CD4-positive, CD25-positive, alpha-beta regulatory T cell (primary cell): ENCODE measurements around the gene INSIG2. TPM values are rescaled to one million over a fixed set of nuclear protein-coding genes. Genes with fewer than 3 reads are reported as not detected.

ENCODE experiments used
- ATAC-seq, 2 donors: fragments of 150-1000 bp; cut with Tn5 transposase; one replicate each; pipeline ENCODE4 v1.10.0; 2021; ENCODE audit warnings: low read depth in 2 of 2, moderate number of reproducible peaks in 2 of 2, moderate library complexity in 1 of 2
- DNase-seq, 3 donors: peaks; one replicate each; pipeline versions ENCODE4 v3.0.0 to v3.0.0-alpha.2; 2012 to 2022; ENCODE audit warnings: mixed read lengths in 1 of 3
- H3K27ac ChIP-seq: one replicate; pipeline ENCODE4 v1.7.0; 2013; ENCODE audit warnings: mild to moderate bottlenecking, low read length; ENCODE audit not compliant: insufficient read depth, poor library complexity, severe bottlenecking
- H3K27me3 ChIP-seq: one replicate; pipeline ENCODE4 v1.7.0; 2013; ENCODE audit warnings: low read length; ENCODE audit not compliant: control insufficient read depth, insufficient read depth
- H3K36me3 ChIP-seq: one replicate; pipeline ENCODE4 v1.7.0; 2013; ENCODE audit warnings: mild to moderate bottlenecking, low read length, moderate library complexity; ENCODE audit not compliant: control insufficient read depth, insufficient read depth
- H3K4me1 ChIP-seq: 2 replicates; pipeline ENCODE4 v1.7.0; 2013; ENCODE audit warnings: mild to moderate bottlenecking, low read length; ENCODE audit not compliant: insufficient read depth, control insufficient read depth, poor library complexity, severe bottlenecking
- H3K4me3 ChIP-seq: one replicate; pipeline ENCODE4 v1.7.0; 2013; ENCODE audit warnings: low read depth, mild to moderate bottlenecking, low read length, moderate library complexity
- H3K9me3 ChIP-seq, 2 experiments: 1 replicate in 1 of 2; 2 replicates in 1 of 2; pipeline ENCODE4 v1.7.0; 2013; ENCODE audit warnings: low read length in 2 of 2, mild to moderate bottlenecking in 1 of 2, moderate library complexity in 1 of 2; ENCODE audit not compliant: control insufficient read depth in 2 of 2
- H3K27ac Mint-ChIP-seq, 3 donors: one replicate each; pipeline ENCODE4 v1.8.0; 2020 to 2022; ENCODE audit warnings: mild to moderate bottlenecking in 3 of 3, mixed read lengths in 3 of 3, moderate library complexity in 2 of 3
- H3K27me3 Mint-ChIP-seq: one replicate; pipeline ENCODE4 v1.8.0; 2022; ENCODE audit warnings: mild to moderate bottlenecking, mixed read lengths
- H3K36me3 Mint-ChIP-seq: one replicate; pipeline ENCODE4 v1.8.0; 2020; ENCODE audit warnings: mixed read lengths
- H3K4me1 Mint-ChIP-seq, 4 donors: one replicate each; pipeline ENCODE4 v1.8.0; 2020 to 2022; ENCODE audit warnings: mixed read lengths in 4 of 4, mild to moderate bottlenecking in 1 of 4
- H3K4me3 Mint-ChIP-seq, 4 donors: one replicate each; pipeline ENCODE4 v1.8.0; 2020 to 2022; ENCODE audit warnings: mild to moderate bottlenecking in 4 of 4, mixed read lengths in 4 of 4, moderate library complexity in 3 of 4
- H3K9me3 Mint-ChIP-seq, 7 donors: one replicate each; pipeline ENCODE4 v1.8.0; 2020 to 2022; ENCODE audit warnings: mixed read lengths in 7 of 7, mild to moderate bottlenecking in 3 of 7, moderate library complexity in 2 of 7
- polyA plus RNA-seq, 4 donors: library from polyadenylated mRNA; unstranded; fragments of 300-500 nt; fragmentation: Illumina TruSeq; gene quantifications; one replicate each; pipeline ENCODE4 v1.2.3, GENCODE V29; 2021
- total RNA-seq: library from RNA; stranded (reverse); gene quantifications from one replicate; pipeline ENCODE4 v1.2.3, GENCODE V29; 2022

Gene INSIG2
- total and polyA plus RNA-seq, 5 donors from 2014 or later = 11.3 to 29.2 (median 28.7) TPM

- H3K4me1 ChIP-seq = no peaks in the 10 kb centered on the region
- Mint-ChIP-seq H3K9me3 (peaks cover 0 to 2% (median 0%) of the 10 kb centered on the region in 7 donors), H3K27ac (no peak overlapping the region), H3K27me3 (no peaks in the 10 kb centered on the region), H3K4me1 (peaks cover 0 to 11% (median 4%) of the 10 kb centered on the region in 4 donors), H3K4me3 (no peak overlapping the region), H3K36me3 (peaks cover 52% of the 10 kb centered on the region)
- no peak overlapping the region for H3K4me3 ChIP-seq
- no peak overlapping the region for H3K27ac ChIP-seq
- ATAC-seq = no peak
- DNase-seq = no peak
- no peaks in the 10 kb centered on the region for H3K9me3 ChIP-seq
- peaks cover 38% of the 10 kb centered on the region for H3K36me3 ChIP-seq
- no peaks in the 10 kb centered on the region for H3K27me3 ChIP-seq
These were observed 18.7 kb downstream of the INSIG2 start for GRCh38 chr2:118106926-118107325.

- Histone ChIP-seq H3K27me3 (no peaks in the 10 kb centered on the region), H3K36me3 (peaks cover 25% of the 10 kb centered on the region), H3K4me3 (no peak overlapping the region), H3K4me1 (no peaks in the 10 kb centered on the region), H3K27ac (no peak overlapping the region), H3K9me3 (no peaks in the 10 kb centered on the region)
- no peaks in the 10 kb centered on the region for H3K27me3 Mint-ChIP-seq
- no peak overlapping the region for H3K27ac Mint-ChIP-seq
- peaks cover 0 to 5% (median 2%) of the 10 kb centered on the region in 4 donors for H3K4me1 Mint-ChIP-seq
- no peaks in the 10 kb centered on the region for H3K9me3 Mint-ChIP-seq
- no peak overlapping the region for H3K4me3 Mint-ChIP-seq
- DNase-seq (no peak), ATAC-seq (no peak)
- H3K36me3 Mint-ChIP-seq = peaks cover 47% of the 10 kb centered on the region
These were observed 22.0 kb downstream of the INSIG2 start for GRCh38 chr2:118110310-118110709.

GRCh38 chr2:118110991-118111390, 22.7 kb downstream of the INSIG2 start:
- no peaks in the 10 kb centered on the region for H3K27me3 ChIP-seq
- no peak overlapping the region for H3K4me3 ChIP-seq
- ATAC-seq (no peak), DNase-seq (no peak)
- H3K9me3 ChIP-seq = no peaks in the 10 kb centered on the region
- H3K4me1 ChIP-seq = no peaks in the 10 kb centered on the region
- Mint-ChIP-seq H3K4me1 (peaks cover 0 to 5% (median 2%) of the 10 kb centered on the region in 4 donors), H3K27ac (no peak overlapping the region), H3K4me3 (no peak overlapping the region), H3K36me3 (peaks cover 40% of the 10 kb centered on the region), H3K27me3 (no peaks in the 10 kb centered on the region), H3K9me3 (no peaks in the 10 kb centered on the region)
- H3K36me3 ChIP-seq = peaks cover 22% of the 10 kb centered on the region
- H3K27ac ChIP-seq = no peak overlapping the region

- Histone ChIP-seq H3K4me1 (no peaks in the 10 kb centered on the region), H3K4me3 (no peak overlapping the region), H3K36me3 (peaks cover 8% of the 10 kb centered on the region), H3K27me3 (no peaks in the 10 kb centered on the region), H3K9me3 (no peaks in the 10 kb centered on the region), H3K27ac (no peak overlapping the region)
- Mint-ChIP-seq H3K27me3 (no peaks in the 10 kb centered on the region), H3K4me1 (peaks cover 0 to 9% (median 2%) of the 10 kb centered on the region in 4 donors), H3K9me3 (no peaks in the 10 kb centered on the region), H3K27ac (no peak overlapping the region), H3K36me3 (peaks cover 36% of the 10 kb centered on the region), H3K4me3 (no peak overlapping the region)
- DNase-seq = no peak
- ATAC-seq = no peak
These were observed 24.6 kb downstream of the INSIG2 start for GRCh38 chr2:118112771-118113334.

- no peak overlapping the region for H3K27ac ChIP-seq
- no peak overlapping the region for H3K27ac Mint-ChIP-seq
- H3K4me3 ChIP-seq = no peak overlapping the region
- no peaks in the 10 kb centered on the region for H3K36me3 ChIP-seq
- no peaks in the 10 kb centered on the region for H3K9me3 Mint-ChIP-seq
- H3K4me1 Mint-ChIP-seq = peaks cover 0 to 5% (median 3%) of the 10 kb centered on the region in 4 donors
- no peaks in the 10 kb centered on the region for H3K9me3 ChIP-seq
- no peak overlapping the region for H3K4me3 Mint-ChIP-seq
- H3K36me3 Mint-ChIP-seq = peaks cover 26% of the 10 kb centered on the region
- no peaks in the 10 kb centered on the region for H3K4me1 ChIP-seq
- no peaks in the 10 kb centered on the region for H3K27me3 Mint-ChIP-seq
- no peak for ATAC-seq
- no peak for DNase-seq
- no peaks in the 10 kb centered on the region for H3K27me3 ChIP-seq
These were observed 26.6 kb downstream of the INSIG2 start for GRCh38 chr2:118114863-118115262.

- H3K27me3 ChIP-seq = no peaks in the 10 kb centered on the region
- H3K4me3 ChIP-seq = no peak overlapping the region
- no peaks in the 10 kb centered on the region for H3K4me1 ChIP-seq
- DNase-seq (no peak), ATAC-seq (no peak)
- H3K36me3 Mint-ChIP-seq = peaks cover 22% of the 10 kb centered on the region
- H3K36me3 ChIP-seq = no peaks in the 10 kb centered on the region
- no peaks in the 10 kb centered on the region for H3K9me3 Mint-ChIP-seq
- peaks cover 0 to 4% (median 3%) of the 10 kb centered on the region in 4 donors for H3K4me1 Mint-ChIP-seq
- H3K4me3 Mint-ChIP-seq = no peak overlapping the region
- no peaks in the 10 kb centered on the region for H3K9me3 ChIP-seq
- H3K27ac ChIP-seq = no peak overlapping the region
- no peak overlapping the region for H3K27ac Mint-ChIP-seq
- no peaks in the 10 kb centered on the region for H3K27me3 Mint-ChIP-seq
These were observed 27.5 kb downstream of the INSIG2 start for GRCh38 chr2:118115761-118116160.

GRCh38 chr2:118118479-118118878, 30.2 kb downstream of the INSIG2 start:
- Histone ChIP-seq H3K27me3 (no peaks in the 10 kb centered on the region), H3K9me3 (no peaks in the 10 kb centered on the region), H3K4me3 (no peak overlapping the region), H3K4me1 (no peaks in the 10 kb centered on the region), H3K27ac (no peak overlapping the region), H3K36me3 (no peaks in the 10 kb centered on the region)
- Mint-ChIP-seq H3K27ac (no peak overlapping the region), H3K36me3 (peaks cover 4% of the 10 kb centered on the region), H3K27me3 (no peaks in the 10 kb centered on the region), H3K4me3 (no peak overlapping the region), H3K4me1 (peaks cover 0 to 6% (median 2%) of the 10 kb centered on the region in 4 donors), H3K9me3 (peaks cover 0 to 1% (median 0%) of the 10 kb centered on the region in 7 donors)
- DNase-seq (no peak), ATAC-seq (no peak)

- Mint-ChIP-seq H3K9me3 (peaks cover 0 to 1% (median 0%) of the 10 kb centered on the region in 7 donors), H3K27me3 (no peaks in the 10 kb centered on the region), H3K4me3 (no peak overlapping the region), H3K36me3 (peaks cover 4% of the 10 kb centered on the region), H3K27ac (no peak overlapping the region), H3K4me1 (peaks cover 0 to 6% (median 2%) of the 10 kb centered on the region in 4 donors)
- Histone ChIP-seq H3K36me3 (no peaks in the 10 kb centered on the region), H3K9me3 (no peaks in the 10 kb centered on the region), H3K27me3 (no peaks in the 10 kb centered on the region), H3K4me3 (no peak overlapping the region), H3K4me1 (no peaks in the 10 kb centered on the region), H3K27ac (no peak overlapping the region)
- DNase-seq = no peak
- ATAC-seq = no peak
These were observed 31.0 kb downstream of the INSIG2 start for GRCh38 chr2:118119158-118119727.
